Spinal cord (tissue), 10 donors: ENCODE measurements around the gene FAM76A. TPM values are rescaled to one million over a fixed set of nuclear protein-coding genes. Genes with fewer than 3 reads are reported as not detected.
"Not testable (repeated sequence)": the region's sequence is repeated elsewhere in the genome, so short reads cannot be mapped to it uniquely, and the experiment has no call there.

Experiments
- DNase-seq, 6 donors: peaks; one replicate each; pipeline versions ENCODE4 v3.0.0 to v3.0.0-alpha.2; 2013 to 2015; ENCODE audit warnings: low spot score in 6 of 6, low read depth in 4 of 6
- H3K27ac ChIP-seq: one replicate; pipeline ENCODE4 v1.5.1; 2013; ENCODE audit warnings: low read depth, low read length, control low read depth
- H3K27me3 ChIP-seq: one replicate; pipeline ENCODE4 v1.6.1; 2013; ENCODE audit warnings: low read length; ENCODE audit not compliant: control insufficient read depth, insufficient read depth
- H3K36me3 ChIP-seq: one replicate; pipeline ENCODE4 v1.6.1; 2013; ENCODE audit warnings: low read length; ENCODE audit not compliant: control insufficient read depth, insufficient read depth
- H3K4me1 ChIP-seq: one replicate; pipeline ENCODE4 v1.6.1; 2013; ENCODE audit warnings: low read length; ENCODE audit not compliant: control insufficient read depth, insufficient read depth
- H3K4me3 ChIP-seq: one replicate; pipeline ENCODE4 v1.5.1; 2013; ENCODE audit warnings: low read depth, low read length, control low read depth
- H3K9me3 ChIP-seq: one replicate; pipeline ENCODE4 v1.6.1; 2013; ENCODE audit warnings: low read length; ENCODE audit not compliant: control insufficient read depth, insufficient read depth
- WGBS: methylation state at CpG from one replicate; pipeline ENCODE4 v1.1.5; 2013; ENCODE audit warnings: missing lambda C conversion rate; ENCODE audit not compliant: insufficient coverage; 5-methylcytosine and 5-hydroxymethylcytosine counted together
- polyA plus RNA-seq, 2 donors: library from polyadenylated mRNA; unstranded; fragments of 120-200 nt; gene quantifications; one replicate each; pipeline ENCODE4 v1.2.1, GENCODE V29; 2013; ENCODE audit not compliant: insufficient read length in 2 of 2
- total RNA-seq, 2 donors: library from RNA; depleted of rRNA in 1 of 2; stranded (reverse); fragments of 120-200 nt in 1 of 2; fragments of >200 nt in 1 of 2; gene quantifications; one replicate each; pipeline versions ENCODE4 v1.2.3 to v1.2.4, GENCODE V29; 2013 to 2014
- donor health status: healthy.

The FAM76A gene
- total and polyA plus RNA-seq, 4 donors = 11.4 to 22.1 (median 12.2) TPM

DNA sequence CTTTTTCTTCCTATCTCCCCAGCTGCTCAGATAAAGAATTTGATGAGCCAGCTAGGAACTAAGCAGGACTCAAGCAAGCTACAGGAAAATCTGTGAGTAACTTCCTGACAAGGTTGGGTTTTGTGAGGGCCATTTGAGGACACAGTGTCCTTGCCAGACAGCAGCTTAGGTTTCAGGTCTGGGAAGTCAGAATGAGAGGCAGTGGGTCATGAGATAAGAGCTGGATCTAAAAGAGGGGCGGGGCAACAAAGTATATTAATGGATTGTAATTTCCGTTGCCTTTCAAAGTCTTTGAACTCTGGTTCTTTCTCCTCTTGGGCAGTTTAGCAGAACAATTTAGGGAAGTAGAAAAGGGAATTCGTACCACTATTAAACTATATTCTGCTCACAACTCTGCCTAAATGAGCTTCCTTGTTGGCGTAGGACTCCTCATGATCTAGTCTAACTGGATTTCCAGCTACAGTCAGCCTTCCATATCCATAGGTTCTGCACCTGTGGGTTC lies 63.8 kb downstream of the FAM76A start:
- no peak overlapping the region for H3K27ac ChIP-seq
- H3K9me3 ChIP-seq = no peaks in the 10 kb centered on the region
- H3K27me3 ChIP-seq = no peaks in the 10 kb centered on the region
- no peak overlapping the region for H3K4me3 ChIP-seq
- peaks cover 11% of the 10 kb centered on the region for H3K36me3 ChIP-seq
- WGBS = 73% methylated on average over 3 of the region's 4 CpGs
- H3K4me1 ChIP-seq = peaks cover 10% of the 10 kb centered on the region
- DNase-seq = no peak

GRCh38 chr1:27790270-27790669 lies 64.5 kb downstream of the FAM76A start:
- not testable (repeated sequence) for H3K9me3 ChIP-seq, H3K4me3 ChIP-seq, H3K4me1 ChIP-seq, H3K27ac ChIP-seq, DNase-seq, H3K27me3 ChIP-seq
- WGBS = 89% methylated on average over 3 of the region's 3 CpGs
- peaks cover 17% of the 10 kb centered on the region for H3K36me3 ChIP-seq

- Histone ChIP-seq H3K4me1 (no peaks in the 10 kb centered on the region), H3K4me3 (no peak overlapping the region), H3K27ac (no peak overlapping the region), H3K9me3 (no peaks in the 10 kb centered on the region), H3K27me3 (no peaks in the 10 kb centered on the region), H3K36me3 (peaks cover 50% of the 10 kb centered on the region)
- WGBS = no CpG with 5 or more reads among the region's 1 CpG
- DNase-seq = no peak
These were observed 69.8 kb downstream of the FAM76A start for GRCh38 chr1:27795601-27796000.

- Histone ChIP-seq H3K4me1 (no peaks in the 10 kb centered on the region), H3K36me3 (peaks cover 20% of the 10 kb centered on the region), H3K9me3 (no peaks in the 10 kb centered on the region), H3K27me3 (no peaks in the 10 kb centered on the region), H3K4me3 (no peak overlapping the region), H3K27ac (no peak overlapping the region)
- no CpG with 5 or more reads among the region's 5 CpGs for WGBS
- DNase-seq = no peak
These were observed 79.0 kb downstream of the FAM76A start for GRCh38 chr1:27804791-27805190.

- no peak for DNase-seq
- Histone ChIP-seq H3K9me3 (no peaks in the 10 kb centered on the region), H3K4me1 (no peaks in the 10 kb centered on the region), H3K27ac (no peak overlapping the region), H3K36me3 (peaks cover 12% of the 10 kb centered on the region), H3K27me3 (no peaks in the 10 kb centered on the region), H3K4me3 (no peak overlapping the region)
- whole genome bisulfite sequencing = no CpG with 5 or more reads among the region's 7 CpGs
These were observed 81.0 kb downstream of the FAM76A start for GRCh38 chr1:27806758-27807157.

DNA sequence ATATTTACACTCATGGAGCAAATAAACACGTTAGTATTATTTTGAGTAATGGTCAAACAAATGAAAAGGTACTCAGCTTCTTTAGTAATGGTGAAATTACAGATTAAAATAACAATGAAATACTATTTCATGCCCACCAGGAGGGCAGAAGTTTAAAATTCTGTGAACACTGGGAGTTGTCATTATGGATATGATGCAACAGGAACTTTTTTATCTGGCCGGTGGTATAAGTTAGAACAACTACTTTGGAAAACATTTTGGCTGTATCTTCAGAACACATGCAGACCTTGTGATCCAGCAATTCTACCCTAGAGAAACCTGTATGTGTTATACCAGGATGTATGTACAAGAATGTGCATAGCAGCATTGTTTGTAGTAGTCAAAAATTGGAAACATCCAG lies 81.6 kb downstream of the FAM76A start:
- Histone ChIP-seq H3K4me1 (no peaks in the 10 kb centered on the region), H3K36me3 (peaks cover 16% of the 10 kb centered on the region), H3K27ac (no peak overlapping the region), H3K4me3 (no peak overlapping the region), H3K9me3 (no peaks in the 10 kb centered on the region), H3K27me3 (no peaks in the 10 kb centered on the region)
- no peak for DNase-seq
- WGBS = no CpG with 5 or more reads among the region's 2 CpGs

- no CpG with 5 or more reads among the region's 3 CpGs for WGBS
These were observed 82.4 kb downstream of the FAM76A start for GRCh38 chr1:27808131-27808530.

DNA sequence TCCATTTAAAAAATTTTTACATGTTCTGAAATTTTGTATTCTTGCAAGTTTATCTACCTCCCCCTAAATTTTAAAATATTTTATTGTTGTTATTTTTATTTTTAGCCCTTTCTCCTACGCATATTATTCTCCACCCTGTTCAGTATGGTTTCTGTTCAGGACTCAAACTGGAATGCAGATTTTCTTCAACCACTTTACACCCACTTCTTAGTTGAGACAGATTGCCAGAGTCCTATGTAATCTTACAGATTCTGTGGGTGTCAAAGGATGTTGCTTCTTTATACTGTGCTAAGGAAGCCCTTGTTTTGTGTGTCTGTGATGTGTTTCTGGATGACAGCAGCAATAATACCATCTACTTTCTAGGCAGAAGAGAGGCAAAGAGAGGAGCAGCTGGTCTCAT lies 84.1 kb downstream of the FAM76A start:
- H3K4me1 ChIP-seq = no peaks in the 10 kb centered on the region
- WGBS = no CpG with 5 or more reads among the region's 1 CpG
- no peak for DNase-seq
- no peak overlapping the region for H3K4me3 ChIP-seq
- peaks cover 22% of the 10 kb centered on the region for H3K36me3 ChIP-seq
- H3K27me3 ChIP-seq = no peaks in the 10 kb centered on the region
- no peaks in the 10 kb centered on the region for H3K9me3 ChIP-seq
- no peak overlapping the region for H3K27ac ChIP-seq

More at GRCh38 chr1:27808131-27808530, 82.4 kb downstream of the FAM76A start:
- H3K27me3 ChIP-seq, H3K4me1 ChIP-seq, H3K27ac ChIP-seq, H3K4me3 ChIP-seq, H3K9me3 ChIP-seq, DNase-seq: not testable (repeated sequence)
- peaks cover 22% of the 10 kb centered on the region for H3K36me3 ChIP-seq

DNA sequence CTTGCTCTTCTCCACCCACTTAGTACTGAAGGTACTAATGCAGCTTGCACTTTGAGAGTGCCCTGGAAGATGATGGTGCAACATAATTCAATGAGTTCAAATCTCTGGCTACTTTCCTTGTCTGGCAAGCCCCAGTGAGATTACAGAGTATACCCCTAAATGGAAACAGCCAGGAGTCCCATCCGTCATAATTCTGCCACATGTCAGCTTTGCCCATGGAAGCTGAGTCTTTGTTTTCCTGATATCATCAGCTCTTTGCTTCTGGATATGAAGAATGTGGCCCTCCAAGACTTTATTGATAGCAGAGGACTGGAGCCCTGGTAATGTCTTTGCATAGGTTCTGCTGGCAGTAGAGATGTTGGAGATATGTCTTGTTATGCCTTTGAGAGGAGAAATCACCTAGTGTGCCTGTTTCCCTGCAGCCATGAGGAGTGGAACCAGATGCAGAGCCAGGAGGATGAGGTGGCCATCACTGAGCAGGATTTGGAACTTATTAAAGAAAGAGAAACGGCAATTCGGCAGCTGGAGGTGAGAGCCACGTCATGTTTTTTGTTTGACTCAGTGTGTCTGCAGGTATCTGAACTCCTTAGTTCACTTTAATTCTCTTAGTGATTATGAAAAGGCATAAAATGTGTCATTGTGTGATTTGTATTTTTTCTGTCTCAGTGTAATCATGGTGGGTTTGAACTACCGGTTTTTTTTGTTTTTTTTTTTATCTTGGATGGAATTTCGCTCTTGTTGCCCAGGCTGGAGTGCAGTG lies 86.2 kb downstream of the FAM76A start:
- 96% methylated on average over 5 of the region's 6 CpGs for WGBS
- Histone ChIP-seq H3K4me1 (no peaks in the 10 kb centered on the region), H3K36me3 (peaks cover 25% of the 10 kb centered on the region), H3K27ac (no peak overlapping the region), H3K4me3 (no peak overlapping the region), H3K9me3 (no peaks in the 10 kb centered on the region), H3K27me3 (no peaks in the 10 kb centered on the region)
- no peak for DNase-seq
